SU-DHL-6 (cell line): Measurements from ENCODE around the gene TMEM233.
A peak's percentile ranks its signal among the peaks of the same experiment; 100 is the strongest.

ENCODE experiments used
- H2AFZ ChIP-seq: fragments of 200-600 bp; sonication (generic); 2 replicates; pipeline ENCODE4 v1.6.1; 2014; ENCODE audit warnings: low read depth, mild to moderate bottlenecking, moderate library complexity, mixed read lengths, antibody characterized with exemption, low read length; ENCODE audit not compliant: severe bottlenecking
- H3F3A ChIP-seq: fragments of 200-600 bp; shearing (Covaris generic); 2 replicates; pipeline ENCODE4 v1.6.0; 2016; ENCODE audit warnings: antibody characterized with exemption, mild to moderate bottlenecking; ENCODE audit not compliant: insufficient read depth
- H3K27ac ChIP-seq: fragments of 200-600 bp; sonication (generic); 2 replicates; pipeline ENCODE4 v1.5.1; 2016; ENCODE audit warnings: low read depth, mild to moderate bottlenecking, low read length, moderate library complexity, mixed read lengths
- H3K27me3 ChIP-seq: fragments of 200-600 bp; sonication (generic), shearing (Covaris generic); 2 replicates; pipeline ENCODE4 v1.6.0; 2014; ENCODE audit warnings: mild to moderate bottlenecking, low read length
- H3K36me3 ChIP-seq: fragments of 200-600 bp; sonication (generic); 2 replicates; pipeline ENCODE4 v1.6.1; 2014; ENCODE audit warnings: mild to moderate bottlenecking, low read length, mixed read lengths
- H3K4me2 ChIP-seq: fragments of 300-600, 200-600 bp; shearing (Covaris generic), sonication (generic); 2 replicates; pipeline ENCODE4 v1.6.0; 2014; ENCODE audit warnings: low read length, low read depth, mild to moderate bottlenecking; ENCODE audit not compliant: poor library complexity, severe bottlenecking
- H3K4me3 ChIP-seq: fragments of 200-600 bp; sonication (generic); 2 replicates; pipeline ENCODE4 v1.5.1; 2014; ENCODE audit warnings: antibody characterized with exemption, low read length, mild to moderate bottlenecking, mixed read lengths; ENCODE audit not compliant: insufficient read depth, poor library complexity, severe bottlenecking
- H3K79me2 ChIP-seq: fragments of 200-600 bp; sonication (generic); 2 replicates; pipeline ENCODE4 v1.6.1; 2014; ENCODE audit warnings: mild to moderate bottlenecking, low read length, moderate library complexity; ENCODE audit not compliant: insufficient read depth
- H3K9ac ChIP-seq: fragments of 200-600 bp; sonication (generic); 2 replicates; pipeline ENCODE4 v1.7.0; 2014; ENCODE audit warnings: mild to moderate bottlenecking, low read length
- H3K9me2 ChIP-seq: fragments of 200-600 bp; sonication (generic); replicated peaks from 2 replicates; pipeline ENCODE4 v1.6.1; 2014; ENCODE audit warnings: low read length; ENCODE audit not compliant: insufficient read depth
- H3K9me3 ChIP-seq: fragments of 200-600 bp; sonication (generic); 2 replicates; pipeline ENCODE4 v1.6.1; 2014; ENCODE audit warnings: low read length, mixed read lengths; ENCODE audit not compliant: insufficient read depth
- H4K20me1 ChIP-seq: fragments of 200-600 bp; sonication (generic); 2 replicates; pipeline ENCODE4 v1.6.1; 2014; ENCODE audit warnings: low read depth, mild to moderate bottlenecking, antibody characterized with exemption, low read length, moderate library complexity, mixed read lengths
- EZH2phosphoT487 ChIP-seq: fragments of 200-600 bp; sonication (generic), shearing (Covaris generic); conservative IDR thresholded peaks from 2 replicates; pipeline ENCODE4 v1.6.1; 2018; ENCODE audit warnings: mild to moderate bottlenecking, antibody characterized with exemption, low read length, moderate library complexity, mixed read lengths
- TF ChIP-seq, protein P1 (sequence below): fragments of 200-600 bp; sonication (generic); IDR thresholded peaks from one replicate; pipeline ENCODE4 v1.5.1; 2017; ENCODE audit warnings: antibody characterized with exemption, mild to moderate bottlenecking, low read length, moderate library complexity; ENCODE audit not compliant: insufficient read depth, poor library complexity, severe bottlenecking

Gene TMEM233

DNA sequence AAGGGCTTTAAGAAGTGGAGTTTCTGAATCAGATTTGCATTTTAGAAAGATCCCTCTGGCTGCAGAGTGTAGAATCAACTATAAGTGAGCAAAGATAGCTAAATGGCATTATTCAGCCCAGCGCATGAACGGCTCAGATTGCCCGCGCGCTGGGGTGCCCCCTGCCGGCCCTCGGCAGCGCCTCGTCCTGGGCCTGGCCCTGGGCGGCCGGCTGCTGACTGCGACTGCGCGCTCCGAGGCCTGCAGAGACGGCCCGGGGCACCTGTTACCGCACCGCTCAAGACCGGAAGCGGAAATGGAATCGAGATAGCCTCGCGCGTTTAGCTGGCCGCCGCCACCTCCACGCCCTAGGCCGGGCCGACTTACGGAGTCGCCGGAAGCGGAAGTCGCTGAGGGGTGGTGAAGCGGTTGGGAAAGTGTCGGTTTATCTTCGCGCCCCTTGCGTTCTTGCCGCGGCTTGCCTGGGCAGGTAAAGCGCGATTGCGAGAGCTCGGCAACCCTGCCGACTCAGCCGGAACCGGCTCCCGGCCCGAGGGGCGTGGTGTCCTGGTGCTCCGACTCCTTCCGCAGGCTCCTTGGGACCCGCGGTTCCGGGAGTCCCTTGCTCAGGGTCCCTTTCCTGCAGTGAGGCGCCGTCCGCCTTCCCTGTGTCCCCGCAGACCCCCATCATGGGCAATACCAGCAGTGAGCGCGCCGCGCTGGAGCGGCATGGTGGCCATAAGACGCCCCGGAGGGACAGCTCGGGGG, 74.2 kb downstream of the TMEM233 start, which contains the start of gene PRKAB1:
PRKAB1 (plus strand) TSS at position 557 of the 747 bp plus-strand sequence; CDS start at position 669, 112 bp downstream.
- peak within 1 kb of the TSS; percentile 87 for H3K4me3 ChIP-seq
- TF ChIP-seq, protein P1, sequence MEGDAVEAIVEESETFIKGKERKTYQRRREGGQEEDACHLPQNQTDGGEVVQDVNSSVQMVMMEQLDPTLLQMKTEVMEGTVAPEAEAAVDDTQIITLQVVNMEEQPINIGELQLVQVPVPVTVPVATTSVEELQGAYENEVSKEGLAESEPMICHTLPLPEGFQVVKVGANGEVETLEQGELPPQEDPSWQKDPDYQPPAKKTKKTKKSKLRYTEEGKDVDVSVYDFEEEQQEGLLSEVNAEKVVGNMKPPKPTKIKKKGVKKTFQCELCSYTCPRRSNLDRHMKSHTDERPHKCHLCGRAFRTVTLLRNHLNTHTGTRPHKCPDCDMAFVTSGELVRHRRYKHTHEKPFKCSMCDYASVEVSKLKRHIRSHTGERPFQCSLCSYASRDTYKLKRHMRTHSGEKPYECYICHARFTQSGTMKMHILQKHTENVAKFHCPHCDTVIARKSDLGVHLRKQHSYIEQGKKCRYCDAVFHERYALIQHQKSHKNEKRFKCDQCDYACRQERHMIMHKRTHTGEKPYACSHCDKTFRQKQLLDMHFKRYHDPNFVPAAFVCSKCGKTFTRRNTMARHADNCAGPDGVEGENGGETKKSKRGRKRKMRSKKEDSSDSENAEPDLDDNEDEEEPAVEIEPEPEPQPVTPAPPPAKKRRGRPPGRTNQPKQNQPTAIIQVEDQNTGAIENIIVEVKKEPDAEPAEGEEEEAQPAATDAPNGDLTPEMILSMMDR: peak; percentile 94
- TF ChIP-seq EZH2phosphoT487: no peak
- peak within 1 kb of the TSS; percentile 97 for H3K4me2 ChIP-seq
- peaks cover 8% of the 10 kb centered on the region; the same call in 1 of the 2 replicates for H3K36me3 ChIP-seq
- peak within 1 kb of the TSS; percentile 89 for H2AFZ ChIP-seq
- H3K27me3 ChIP-seq: no peaks in the 10 kb centered on the region
- H3K9ac ChIP-seq: peak within 1 kb of the TSS; percentile 96
- no peaks in the 10 kb centered on the region for H4K20me1 ChIP-seq
- no peaks in the 10 kb centered on the region for H3K9me3 ChIP-seq
- peaks cover 16% of the 10 kb centered on the region for H3F3A ChIP-seq
- H3K79me2 ChIP-seq: peaks cover 42% of the 10 kb centered on the region
- peak within 1 kb of the TSS; percentile 98 for H3K27ac ChIP-seq
- H3K9me2 ChIP-seq: no peaks in the 10 kb centered on the region

GRCh38 chr12:119668324-119668841, 74.8 kb downstream of the TMEM233 start:
- Histone ChIP-seq H3K79me2 (peaks cover 42% of the 10 kb centered on the region), H3K4me3 (peak overlapping the region; percentile 87), H3K9ac (peak overlapping the region; percentile 96), H3F3A (peaks cover 16% of the 10 kb centered on the region), H2AFZ (peak overlapping the region; percentile 8), H3K9me2 (no peaks in the 10 kb centered on the region), H4K20me1 (no peaks in the 10 kb centered on the region), H3K36me3 (peaks cover 8% of the 10 kb centered on the region; the same call in 1 of the 2 replicates), H3K27ac (peak overlapping the region; percentile 76), H3K9me3 (no peaks in the 10 kb centered on the region), H3K4me2 (peak overlapping the region; percentile 77), H3K27me3 (no peaks in the 10 kb centered on the region)
- TF ChIP-seq EZH2phosphoT487: no peak
- TF ChIP-seq, protein P1: no peak

DNA sequence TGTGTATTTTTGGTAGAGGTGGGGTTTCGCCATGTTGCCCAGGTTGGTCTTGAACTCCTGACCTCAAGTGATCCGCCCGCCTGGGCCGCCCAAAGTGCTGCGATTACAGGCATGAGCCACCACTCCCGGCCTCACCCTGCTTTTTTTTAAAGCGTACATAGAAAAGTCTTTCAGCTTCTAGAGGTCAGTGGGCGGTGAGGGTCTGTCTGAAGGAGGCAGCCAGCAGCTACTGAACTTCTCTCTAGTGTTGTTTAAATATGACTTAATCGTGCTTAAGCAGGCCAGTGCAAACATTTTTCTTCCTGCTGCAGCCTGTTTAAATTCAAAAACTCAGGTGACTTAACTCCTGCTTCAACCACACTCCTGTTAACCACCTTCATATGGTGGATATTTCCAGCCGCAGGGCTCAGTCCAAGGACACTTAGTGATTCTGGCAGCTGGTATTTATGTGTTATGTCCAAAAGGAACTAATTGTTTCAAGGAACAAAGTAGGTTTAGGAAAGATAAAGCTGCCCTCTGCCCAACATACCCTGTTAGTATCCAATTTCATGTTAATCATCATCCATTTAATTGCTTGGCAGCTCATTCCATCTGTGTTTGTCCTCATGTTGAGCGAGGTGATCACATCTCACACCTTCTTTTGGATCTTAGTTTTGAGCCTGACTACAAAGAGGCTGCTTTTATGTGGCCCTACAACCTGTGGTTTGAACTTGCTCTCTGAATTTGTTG, 76.3 kb downstream of the TMEM233 start:
- H3K79me2 ChIP-seq: peaks cover 42% of the 10 kb centered on the region
- no peak overlapping the region for H3K27ac ChIP-seq
- no peaks in the 10 kb centered on the region for H3K9me3 ChIP-seq
- H2AFZ ChIP-seq: no peak overlapping the region
- TF ChIP-seq, protein P1: no peak
- no peak for TF ChIP-seq EZH2phosphoT487
- no peaks in the 10 kb centered on the region for H3K9me2 ChIP-seq
- H3K9ac ChIP-seq: 0 out of 2 replicates have a peak overlapping the region, but pooled peaks have one; percentile 13
- no peaks in the 10 kb centered on the region for H4K20me1 ChIP-seq
- peak overlapping the region; percentile 33 for H3K4me2 ChIP-seq
- peaks cover 16% of the 10 kb centered on the region for H3F3A ChIP-seq
- no peak overlapping the region for H3K4me3 ChIP-seq
- no peaks in the 10 kb centered on the region for H3K27me3 ChIP-seq
- peaks cover 8% of the 10 kb centered on the region; the same call in 1 of the 2 replicates for H3K36me3 ChIP-seq
